HepG2 (cell line): ENCODE data around the gene MICOS13. TPM values are rescaled to one million over a fixed set of nuclear protein-coding genes. Genes with fewer than 3 reads are reported as not detected.

Experiments used
- AGO2 ChIP-seq: fragments of 200-400 bp; formaldehyde crosslinking; optimal IDR thresholded peaks from 2 replicates; pipeline ENCODE3; 2017; ENCODE audit warnings: mild to moderate bottlenecking, low read depth, low read length, moderate library complexity
- PAWR ChIP-seq: sonication (generic); formaldehyde crosslinking; IDR thresholded peaks from 2 replicates; pipeline ENCODE4 v1.4.0; 2020; ENCODE audit warnings: missing genetic modification reagents, mild to moderate bottlenecking, borderline replicate concordance
- PPARG ChIP-seq: conservative IDR thresholded peaks from 2 replicates; pipeline ENCODE4 v1.6.1; 2016; ENCODE audit warnings: missing biosample characterization, missing genetic modification reagents
- RBFOX2 ChIP-seq: fragments of 200-400 bp; formaldehyde crosslinking; IDR thresholded peaks from 2 replicates; pipeline ENCODE4 v1.6.1; 2017; ENCODE audit warnings: low read depth, mild to moderate bottlenecking, low read length
- SKI ChIP-seq: fragments of 450-650 bp; IDR thresholded peaks from one replicate; pipeline ENCODE4 v1.6.1; 2018; ENCODE audit warnings: mild to moderate bottlenecking; ENCODE audit not compliant: partially characterized antibody
- SP4 ChIP-seq: sonication (generic); formaldehyde crosslinking; IDR thresholded peaks from 2 replicates; pipeline ENCODE4 v1.8.1; 2023; ENCODE audit warnings: mild to moderate bottlenecking, missing genetic modification reagents
- TRAFD1 ChIP-seq: sonication (generic); formaldehyde crosslinking; IDR thresholded peaks from 2 replicates; pipeline ENCODE4 v1.5.1; 2020; ENCODE audit warnings: missing genetic modification reagents, mild to moderate bottlenecking, borderline replicate concordance
- YEATS2 ChIP-seq: sonication (generic); formaldehyde crosslinking; IDR thresholded peaks from 2 replicates; pipeline ENCODE4 v1.4.0; 2020; ENCODE audit warnings: missing genetic modification reagents, borderline replicate concordance
- ZBTB26 ChIP-seq: IDR thresholded peaks from 2 replicates; pipeline ENCODE4 v1.6.1; 2016; ENCODE audit warnings: missing compliant biosample characterization, missing genetic modification reagents, borderline replicate concordance
- ZC3H4 ChIP-seq: sonication (generic); formaldehyde crosslinking; IDR thresholded peaks from 2 replicates; pipeline ENCODE4 v1.4.0; 2020; ENCODE audit warnings: missing genetic modification reagents, borderline replicate concordance
- ZFP36L1 ChIP-seq: sonication (generic); formaldehyde crosslinking; IDR thresholded peaks from 2 replicates; pipeline ENCODE4 v1.8.0; 2022; ENCODE audit warnings: mild to moderate bottlenecking, missing genetic modification reagents, moderate library complexity
- ZFP37 ChIP-seq: sonication (generic); formaldehyde crosslinking; IDR thresholded peaks from 2 replicates; pipeline ENCODE4 v1.4.0; 2020; ENCODE audit warnings: missing genetic modification reagents, borderline replicate concordance
- ZNF224 ChIP-seq: sonication (generic); formaldehyde crosslinking; IDR thresholded peaks from 2 replicates; pipeline ENCODE4 v1.5.0; 2020; ENCODE audit warnings: mild to moderate bottlenecking, missing genetic modification reagents
- ZNF264 ChIP-seq: sonication (generic); formaldehyde crosslinking; IDR thresholded peaks from 2 replicates; pipeline ENCODE4 v1.4.0; 2020; ENCODE audit warnings: missing genetic modification reagents
- ZNF44 ChIP-seq: sonication (generic); formaldehyde crosslinking; IDR thresholded peaks from 2 replicates; pipeline ENCODE4 v1.5.1; 2020; ENCODE audit warnings: mild to moderate bottlenecking, missing genetic modification reagents
- ZNF570 ChIP-seq: sonication (generic); formaldehyde crosslinking; IDR thresholded peaks from 2 replicates; pipeline ENCODE4 v1.4.0; 2020; ENCODE audit warnings: mild to moderate bottlenecking, missing genetic modification reagents, borderline replicate concordance
- ZNF776 ChIP-seq: sonication (generic); formaldehyde crosslinking; IDR thresholded peaks from 2 replicates; pipeline ENCODE4 v1.4.0; 2020; ENCODE audit warnings: mild to moderate bottlenecking, missing genetic modification reagents
- polyA plus RNA-seq, 8 experiments: library from polyadenylated mRNA; depleted of rRNA in 3 of 8; stranded (reverse) in 7 of 8; unstranded in 1 of 8; fragments of >200 nt; fragmentation: Illumina TruSeq in 4 of 8; extraction: Trizol in 4 of 8; gene quantifications; 2 replicates each; pipeline versions ENCODE4 v1.2.1 to v1.2.3, GENCODE V29; 2011 to 2016; ENCODE audit warnings: low read depth in 4 of 8, missing spikeins in 1 of 8, mixed read lengths in 1 of 8; ENCODE audit not compliant: insufficient read depth in 1 of 8
- total RNA-seq, 5 experiments: library from RNA; depleted of rRNA; stranded (reverse); fragments of >200 nt; fragmentation: Illumina TruSeq; extraction: Trizol; gene quantifications; 2 replicates each; pipeline ENCODE4 v1.2.3, GENCODE V29; 2016; ENCODE audit warnings: low read depth in 1 of 5
- TF ChIP-seq, protein P1 (sequence below): sonication (generic); formaldehyde crosslinking; IDR thresholded peaks from 2 replicates; pipeline ENCODE4 v1.4.0; 2020; ENCODE audit warnings: missing genetic modification reagents, borderline replicate concordance
- TF ChIP-seq, protein P2 (sequence below): sonication (generic); formaldehyde crosslinking; IDR thresholded peaks from 2 replicates; pipeline ENCODE4 v1.4.0; 2020; ENCODE audit warnings: missing genetic modification reagents
- TF ChIP-seq, protein P3 (sequence below): IDR thresholded peaks from 2 replicates; pipeline ENCODE4 v1.6.1; 2016; ENCODE audit warnings: low read depth, borderline replicate concordance

MICOS13 gene
- total and polyA plus RNA-seq, 2 of the 13 experiments (the other 11 are each of a cell fraction or from before 2014, with no cell fraction given), result 28.8 to 35.4 TPM

DNA sequence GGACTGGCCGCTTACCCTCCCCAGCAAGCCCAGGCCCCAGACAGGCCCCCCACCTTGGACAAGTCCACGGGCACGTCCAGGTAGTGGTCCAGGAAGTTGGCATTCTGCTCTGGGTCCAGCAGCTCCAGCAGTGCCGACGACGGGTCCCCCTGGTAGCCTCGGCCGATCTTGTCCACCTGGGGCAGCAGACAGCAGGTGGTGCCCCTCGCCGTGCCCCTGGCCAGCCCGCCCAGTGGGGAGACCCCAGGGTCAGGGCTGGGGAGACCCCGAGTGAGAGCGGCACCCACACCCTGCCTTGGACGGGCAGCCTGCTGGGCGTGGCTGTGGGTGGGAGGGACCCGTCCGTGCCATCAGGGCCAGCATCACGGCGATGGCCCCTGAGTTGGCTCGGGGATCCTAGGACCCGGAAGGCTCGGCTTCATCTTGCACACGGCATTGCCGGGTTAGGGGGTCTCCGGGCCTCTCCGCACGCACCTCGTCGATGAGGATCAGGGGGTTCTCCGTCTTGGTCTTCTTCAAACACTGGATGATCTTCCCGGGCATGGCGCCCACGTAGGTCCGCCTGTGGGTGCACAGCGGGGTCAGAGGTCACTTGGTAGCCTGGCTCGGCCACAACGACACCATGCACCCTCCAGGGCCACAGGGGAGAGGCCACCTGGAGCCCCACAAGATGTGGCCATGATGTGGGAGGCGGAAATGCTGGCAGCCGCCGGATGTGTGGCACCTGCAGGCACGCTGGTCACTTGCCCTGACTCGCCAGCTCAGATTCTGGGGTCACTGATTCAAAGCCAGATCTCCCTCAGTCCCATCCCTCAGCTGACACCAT is 16.1 kb upstream of the MICOS13 start (continued):
- TF ChIP-seq AGO2 (peak; percentile 91), RBFOX2 (peak; percentile 77), YEATS2 (CRISPR knock-in tag) (no peak), ZC3H4 (CRISPR knock-in tag) (no peak), SP4 (CRISPR knock-in tag) (no peak), ZFP37 (CRISPR knock-in tag) (no peak), ZNF776 (CRISPR knock-in tag) (no peak), SKI (no peak), TRAFD1 (CRISPR knock-in tag) (no peak), ZNF44 (CRISPR knock-in tag) (no peak), PPARG (CRISPR knock-in tag) (no peak), ZNF264 (CRISPR knock-in tag) (no peak), PAWR (CRISPR knock-in tag) (no peak), ZFP36L1 (CRISPR knock-in tag) (no peak), ZNF224 (CRISPR knock-in tag) (no peak), ZNF570 (no peak), ZBTB26 (CRISPR knock-in tag) (no peak)
- TF ChIP-seq, protein P1, sequence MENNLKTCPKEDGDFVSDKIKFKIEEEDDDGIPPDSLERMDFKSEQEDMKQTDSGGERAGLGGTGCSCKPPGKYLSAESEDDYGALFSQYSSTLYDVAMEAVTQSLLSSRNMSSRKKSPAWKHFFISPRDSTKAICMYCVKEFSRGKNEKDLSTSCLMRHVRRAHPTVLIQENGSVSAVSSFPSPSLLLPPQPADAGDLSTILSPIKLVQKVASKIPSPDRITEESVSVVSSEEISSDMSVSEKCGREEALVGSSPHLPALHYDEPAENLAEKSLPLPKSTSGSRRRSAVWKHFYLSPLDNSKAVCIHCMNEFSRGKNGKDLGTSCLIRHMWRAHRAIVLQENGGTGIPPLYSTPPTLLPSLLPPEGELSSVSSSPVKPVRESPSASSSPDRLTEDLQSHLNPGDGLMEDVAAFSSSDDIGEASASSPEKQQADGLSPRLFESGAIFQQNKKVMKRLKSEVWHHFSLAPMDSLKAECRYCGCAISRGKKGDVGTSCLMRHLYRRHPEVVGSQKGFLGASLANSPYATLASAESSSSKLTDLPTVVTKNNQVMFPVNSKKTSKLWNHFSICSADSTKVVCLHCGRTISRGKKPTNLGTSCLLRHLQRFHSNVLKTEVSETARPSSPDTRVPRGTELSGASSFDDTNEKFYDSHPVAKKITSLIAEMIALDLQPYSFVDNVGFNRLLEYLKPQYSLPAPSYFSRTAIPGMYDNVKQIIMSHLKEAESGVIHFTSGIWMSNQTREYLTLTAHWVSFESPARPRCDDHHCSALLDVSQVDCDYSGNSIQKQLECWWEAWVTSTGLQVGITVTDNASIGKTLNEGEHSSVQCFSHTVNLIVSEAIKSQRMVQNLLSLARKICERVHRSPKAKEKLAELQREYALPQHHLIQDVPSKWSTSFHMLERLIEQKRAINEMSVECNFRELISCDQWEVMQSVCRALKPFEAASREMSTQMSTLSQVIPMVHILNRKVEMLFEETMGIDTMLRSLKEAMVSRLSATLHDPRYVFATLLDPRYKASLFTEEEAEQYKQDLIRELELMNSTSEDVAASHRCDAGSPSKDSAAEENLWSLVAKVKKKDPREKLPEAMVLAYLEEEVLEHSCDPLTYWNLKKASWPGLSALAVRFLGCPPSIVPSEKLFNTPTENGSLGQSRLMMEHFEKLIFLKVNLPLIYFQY (CRISPR knock-in tag), result no peak
- TF ChIP-seq, protein P2, sequence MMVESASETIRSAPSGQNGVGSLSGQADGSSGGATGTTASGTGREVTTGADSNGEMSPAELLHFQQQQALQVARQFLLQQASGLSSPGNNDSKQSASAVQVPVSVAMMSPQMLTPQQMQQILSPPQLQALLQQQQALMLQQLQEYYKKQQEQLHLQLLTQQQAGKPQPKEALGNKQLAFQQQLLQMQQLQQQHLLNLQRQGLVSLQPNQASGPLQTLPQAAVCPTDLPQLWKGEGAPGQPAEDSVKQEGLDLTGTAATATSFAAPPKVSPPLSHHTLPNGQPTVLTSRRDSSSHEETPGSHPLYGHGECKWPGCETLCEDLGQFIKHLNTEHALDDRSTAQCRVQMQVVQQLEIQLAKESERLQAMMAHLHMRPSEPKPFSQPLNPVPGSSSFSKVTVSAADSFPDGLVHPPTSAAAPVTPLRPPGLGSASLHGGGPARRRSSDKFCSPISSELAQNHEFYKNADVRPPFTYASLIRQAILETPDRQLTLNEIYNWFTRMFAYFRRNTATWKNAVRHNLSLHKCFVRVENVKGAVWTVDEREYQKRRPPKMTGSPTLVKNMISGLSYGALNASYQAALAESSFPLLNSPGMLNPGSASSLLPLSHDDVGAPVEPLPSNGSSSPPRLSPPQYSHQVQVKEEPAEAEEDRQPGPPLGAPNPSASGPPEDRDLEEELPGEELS (CRISPR knock-in tag), result no peak
- TF ChIP-seq, protein P3, sequence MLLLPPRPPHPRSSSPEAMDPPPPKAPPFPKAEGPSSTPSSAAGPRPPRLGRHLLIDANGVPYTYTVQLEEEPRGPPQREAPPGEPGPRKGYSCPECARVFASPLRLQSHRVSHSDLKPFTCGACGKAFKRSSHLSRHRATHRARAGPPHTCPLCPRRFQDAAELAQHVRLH (CRISPR knock-in tag), result no peak
